Measurements from ENCODE around the gene PNPLA1.

Gene PNPLA1

GRCh38 chr6:36333171-36333895 is 63.5 kb downstream of the PNPLA1 start:
- H3K4me3 ChIP-seq (ENCODE audit: low read length), result no peak overlapping the region
- no peak overlapping the region for H3K4me2 ChIP-seq (ENCODE audit: low read length)
- no peak for TF ChIP-seq CTCF (IDR thresholded peaks at IDR 0.05; ENCODE audit: low read depth, low read length, poor library complexity, severe bottlenecking)
- no peak for TF ChIP-seq EZH2phosphoT487 (IDR thresholded peaks at IDR 0.05; ENCODE audit: borderline replicate concordance, low read length)
- no peaks in the 10 kb centered on the region for H3K36me3 ChIP-seq (ENCODE audit: control insufficient read depth, low read length)
- H3K79me2 ChIP-seq (ENCODE audit: control insufficient read depth, low read length), result no peaks in the 10 kb centered on the region
- peaks cover 7% of the 10 kb centered on the region for H3K4me1 ChIP-seq (ENCODE audit: control insufficient read depth, low read length)
- no peaks in the 10 kb centered on the region for H3K9me3 ChIP-seq (ENCODE audit: control insufficient read depth, insufficient read depth, low read length)
- H3K27me3 ChIP-seq (ENCODE audit: control insufficient read depth, low read length), result peaks cover 59% of the 10 kb centered on the region
- H3F3A ChIP-seq (ENCODE audit: control insufficient read depth, insufficient read depth), result no peaks in the 10 kb centered on the region
- no peaks in the 10 kb centered on the region for H4K20me1 ChIP-seq (ENCODE audit: control insufficient read depth, insufficient read depth, low read depth, low read length)
- H3K9me2 ChIP-seq (replicated peaks; ENCODE audit: control insufficient read depth, low read length), result no peaks in the 10 kb centered on the region
- no peak overlapping the region for H3K27ac ChIP-seq (ENCODE audit: low read depth, low read length)

DNA sequence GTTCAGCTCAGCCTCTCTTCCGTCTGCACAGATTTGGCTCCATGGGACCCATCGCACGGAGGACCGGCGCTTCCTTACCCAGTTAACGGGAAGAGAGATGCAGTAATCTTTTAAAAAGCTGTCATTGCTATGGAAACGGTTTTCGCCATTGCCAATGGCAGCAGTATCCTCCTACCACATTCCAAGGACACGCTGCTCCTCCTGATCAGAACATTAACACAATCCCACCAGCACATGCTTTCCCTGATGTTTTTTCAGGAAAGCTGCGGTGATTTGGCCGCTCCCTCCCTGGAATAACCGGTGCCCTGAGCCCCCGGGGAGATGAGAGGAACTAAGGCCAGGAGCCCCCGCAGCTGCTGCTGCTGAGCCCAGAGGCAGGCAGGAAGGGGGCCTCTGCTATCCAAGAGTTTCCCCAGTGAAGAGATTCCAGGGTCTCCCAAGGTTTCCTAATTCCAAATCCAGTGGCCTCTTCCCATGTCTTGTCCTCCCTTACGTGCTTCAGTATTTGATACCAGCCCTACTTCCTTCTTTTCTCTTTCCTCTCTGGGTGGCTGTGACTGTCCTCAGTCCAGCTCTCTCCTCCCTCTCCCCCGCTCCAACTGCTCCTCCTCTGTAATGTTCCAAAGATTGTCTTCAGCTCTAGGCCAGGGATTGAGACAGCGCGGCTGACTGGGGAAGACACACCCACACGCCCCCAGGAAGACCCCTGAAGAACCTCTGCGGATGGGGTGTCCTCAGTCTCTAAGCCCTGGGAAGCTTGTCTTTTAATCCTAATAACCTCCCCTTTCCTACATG is 64.3 kb downstream of the PNPLA1 start:
- no peaks in the 10 kb centered on the region for H3F3A ChIP-seq (ENCODE audit: control insufficient read depth, insufficient read depth)
- H4K20me1 ChIP-seq (ENCODE audit: control insufficient read depth, insufficient read depth, low read depth, low read length), result no peaks in the 10 kb centered on the region
- H3K9me2 ChIP-seq (replicated peaks; ENCODE audit: control insufficient read depth, low read length), result no peaks in the 10 kb centered on the region
- H3K27me3 ChIP-seq (ENCODE audit: control insufficient read depth, low read length), result peaks cover 56% of the 10 kb centered on the region
- H3K4me1 ChIP-seq (ENCODE audit: control insufficient read depth, low read length), result peaks cover 7% of the 10 kb centered on the region
- no peaks in the 10 kb centered on the region for H3K9me3 ChIP-seq (ENCODE audit: control insufficient read depth, insufficient read depth, low read length)
- no peak overlapping the region for H3K4me2 ChIP-seq (ENCODE audit: low read length)
- H3K4me3 ChIP-seq (ENCODE audit: low read length), result no peak overlapping the region
- no peaks in the 10 kb centered on the region for H3K36me3 ChIP-seq (ENCODE audit: control insufficient read depth, low read length)
- H3K79me2 ChIP-seq (ENCODE audit: control insufficient read depth, low read length), result no peaks in the 10 kb centered on the region
- TF ChIP-seq EZH2phosphoT487 (IDR thresholded peaks at IDR 0.05; ENCODE audit: borderline replicate concordance, low read length), result no peak
- no peak for TF ChIP-seq CTCF (IDR thresholded peaks at IDR 0.05; ENCODE audit: low read depth, low read length, poor library complexity, severe bottlenecking)
- no peak overlapping the region for H3K27ac ChIP-seq (ENCODE audit: low read depth, low read length)

DNA sequence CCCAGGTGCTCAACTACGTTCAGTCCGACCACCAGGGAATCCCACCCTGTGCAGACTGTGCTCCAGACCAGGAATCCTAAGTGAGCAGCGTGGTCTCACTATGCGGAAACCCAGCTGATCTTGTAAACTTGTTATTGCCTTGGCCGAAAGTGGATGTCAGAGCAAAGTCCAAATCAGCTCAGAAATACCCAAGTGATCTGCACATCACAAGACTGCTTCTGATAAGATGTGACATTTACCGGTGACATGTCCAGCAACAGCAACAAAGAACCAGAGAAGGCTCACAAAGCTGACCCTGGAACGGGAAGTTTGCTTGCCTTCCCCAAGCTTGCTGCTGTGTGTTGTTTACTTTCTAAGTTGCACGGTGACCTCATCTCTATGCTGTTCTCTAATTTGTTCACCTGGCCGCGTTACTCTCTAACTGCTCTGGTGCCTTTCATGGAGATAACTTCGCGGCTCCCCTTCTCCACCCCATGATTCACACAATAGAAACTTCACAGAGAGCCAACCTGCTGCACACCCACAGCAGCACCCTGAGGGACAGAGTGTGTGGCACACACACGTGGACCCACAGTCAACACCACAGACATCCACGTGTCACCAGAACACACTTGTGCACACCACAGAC is 65.1 kb downstream of the PNPLA1 start:
- Histone ChIP-seq H3K4me2 (ENCODE audit: low read length) (no peak overlapping the region), H4K20me1 (ENCODE audit: control insufficient read depth, insufficient read depth, low read depth, low read length) (no peaks in the 10 kb centered on the region), H3K27ac (ENCODE audit: low read depth, low read length) (no peak overlapping the region), H3K4me1 (ENCODE audit: control insufficient read depth, low read length) (peaks cover 7% of the 10 kb centered on the region), H3K9me2 (replicated peaks; ENCODE audit: control insufficient read depth, low read length) (no peaks in the 10 kb centered on the region), H3K79me2 (ENCODE audit: control insufficient read depth, low read length) (no peaks in the 10 kb centered on the region), H3K27me3 (ENCODE audit: control insufficient read depth, low read length) (peaks cover 60% of the 10 kb centered on the region), H3F3A (ENCODE audit: control insufficient read depth, insufficient read depth) (no peaks in the 10 kb centered on the region), H3K4me3 (ENCODE audit: low read length) (no peak overlapping the region), H3K9me3 (ENCODE audit: control insufficient read depth, insufficient read depth, low read length) (no peaks in the 10 kb centered on the region), H3K36me3 (ENCODE audit: control insufficient read depth, low read length) (no peaks in the 10 kb centered on the region)
- no peak for TF ChIP-seq CTCF (IDR thresholded peaks at IDR 0.05; ENCODE audit: low read depth, low read length, poor library complexity, severe bottlenecking)
- no peak; the same call in 1 of the 2 replicates for TF ChIP-seq EZH2phosphoT487 (IDR thresholded peaks at IDR 0.05; ENCODE audit: borderline replicate concordance, low read length)
